NK-92 (cell line): ENCODE results near the gene HS6ST2.
"Not testable (repeated sequence)": the region's sequence is repeated elsewhere in the genome, so short reads cannot be mapped to it uniquely, and the experiment has no call there.

Source experiments
- DNase-seq: peaks from one replicate; lab custom pipeline; 2025; ENCODE audit not compliant: unreplicated experiment; lab: John Stamatoyannopoulos, UW

HS6ST2 gene

DNA sequence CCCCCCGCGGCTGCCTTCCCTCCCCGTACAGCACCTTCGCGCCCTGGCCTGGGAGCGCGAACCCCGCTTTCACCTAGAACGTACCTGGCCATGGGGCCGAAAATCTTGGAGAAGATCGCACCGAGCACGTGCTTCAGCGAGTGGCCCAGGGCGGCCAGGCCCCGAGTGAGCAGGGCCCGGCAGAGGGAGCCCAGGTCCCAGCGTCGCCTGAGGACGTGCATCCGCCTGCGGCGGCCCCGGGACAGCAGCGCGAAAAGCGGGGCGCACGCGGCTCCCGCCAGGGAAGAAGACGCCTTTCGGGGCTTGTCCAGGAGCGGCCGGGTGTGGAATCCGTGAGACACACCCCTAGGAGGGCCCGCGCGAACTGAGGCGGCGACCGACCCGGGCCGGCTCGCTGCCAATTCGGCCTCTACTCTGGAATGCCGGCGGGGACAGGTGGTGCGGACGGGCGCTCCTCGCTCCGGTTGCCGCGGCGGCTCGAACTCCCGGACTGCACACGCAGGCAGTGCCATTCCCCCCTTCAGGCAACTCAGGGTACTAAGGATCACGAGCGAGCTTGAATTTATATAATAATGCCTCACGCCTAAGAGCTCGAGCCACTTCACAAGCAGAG is at the start of gene HS6ST2:
TSS of gene HS6ST2 (minus strand) at position 539 of the 613 bp plus-strand sequence.
- no peak for DNase-seq

DNA sequence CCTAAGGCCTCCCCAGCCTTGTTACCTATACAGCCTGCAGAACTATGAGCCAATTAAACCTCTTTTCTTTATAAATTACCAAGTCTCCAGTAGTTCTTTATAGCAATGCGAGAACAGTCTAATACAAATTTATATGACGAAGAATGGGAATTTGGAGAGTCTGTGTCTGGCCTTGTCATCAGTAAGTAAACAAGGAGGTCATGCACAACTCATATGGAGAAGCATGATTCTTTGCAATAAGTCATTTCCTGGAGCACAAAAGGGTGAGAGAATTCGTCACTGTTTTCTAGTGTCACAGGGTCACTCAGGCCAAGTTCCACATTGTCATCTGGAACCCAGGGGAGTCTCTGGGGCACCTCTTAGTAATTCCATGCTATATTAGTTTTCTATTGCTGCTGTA is 49.0 kb upstream of the HS6ST2 start:
- DNase-seq = no peak

DNA sequence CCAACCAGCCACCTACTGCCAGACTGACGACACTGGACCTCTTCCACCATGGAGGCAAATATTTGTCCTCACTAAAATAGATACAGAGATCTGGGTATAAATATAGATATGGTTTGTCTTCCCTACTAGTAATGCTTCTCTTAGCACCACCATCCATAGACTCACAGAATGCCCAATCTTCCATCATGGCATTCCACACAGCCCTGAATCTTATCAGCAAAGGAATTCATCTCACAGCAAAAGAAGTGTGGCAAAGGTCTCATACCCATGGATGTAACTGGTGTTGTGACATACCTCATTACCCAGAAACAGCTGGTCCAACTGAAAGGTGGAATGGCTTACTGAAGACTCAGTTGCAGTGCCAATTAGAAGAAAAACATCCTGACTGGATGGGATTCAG is 47.2 kb upstream of the HS6ST2 start:
- DNase-seq = no peak

DNA sequence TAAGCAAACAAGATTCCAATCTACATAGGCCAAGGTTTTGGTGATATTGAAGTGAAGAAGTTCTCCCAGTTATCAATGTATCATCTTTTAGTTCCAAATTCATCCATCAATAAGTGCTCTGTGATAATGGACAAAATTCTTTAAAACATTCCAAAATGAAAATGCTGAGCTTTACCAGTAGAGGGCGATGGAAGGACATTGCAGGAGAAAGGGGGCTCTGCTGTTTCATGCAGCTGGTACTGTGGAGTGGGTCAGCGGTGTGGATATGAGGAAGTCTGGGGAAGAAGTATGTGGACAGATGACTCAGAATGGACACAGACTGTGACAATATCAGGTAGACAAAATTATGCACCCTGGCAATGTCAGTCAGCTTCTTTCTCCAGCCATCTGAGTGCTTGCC is 46.6 kb upstream of the HS6ST2 start:
- no peak for DNase-seq

DNA sequence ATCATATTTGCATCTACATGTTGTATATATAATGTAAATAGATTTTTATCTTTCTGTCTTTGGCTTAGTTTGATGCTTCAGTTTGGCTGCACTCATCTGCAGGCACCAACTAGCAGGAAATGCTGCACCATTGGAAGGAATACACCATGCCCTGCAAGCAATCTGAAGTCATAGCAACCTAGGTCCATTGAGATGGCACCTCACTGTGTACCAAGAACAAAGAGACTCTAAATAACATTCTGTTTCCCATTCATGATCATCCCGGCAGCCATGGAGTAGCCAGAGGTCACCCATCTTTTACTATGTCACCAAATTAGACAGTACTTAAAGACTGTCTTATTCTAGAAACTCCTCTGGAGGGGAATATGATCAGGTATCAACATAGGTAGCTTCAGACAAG is 40.8 kb upstream of the HS6ST2 start:
- DNase-seq = no peak

DNA sequence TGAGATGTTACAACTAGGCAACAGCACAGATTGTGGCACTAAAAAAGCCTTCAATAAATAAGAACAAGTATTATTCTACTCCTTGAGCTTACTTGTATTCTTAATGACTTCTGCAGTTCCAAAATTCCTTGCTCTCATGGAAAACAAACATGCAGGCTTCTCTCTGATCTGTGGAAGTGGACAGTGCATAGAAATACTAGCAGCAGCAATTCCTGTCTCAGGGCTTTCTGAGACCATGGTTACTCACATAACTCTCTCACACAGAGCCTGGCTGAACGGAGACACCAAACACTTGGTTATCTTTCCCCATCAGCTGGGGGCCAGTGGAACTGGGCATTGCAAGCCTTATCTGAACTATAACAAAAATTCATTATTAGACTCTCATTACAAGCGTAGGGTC is 32.4 kb upstream of the HS6ST2 start:
- no peak for DNase-seq

DNA sequence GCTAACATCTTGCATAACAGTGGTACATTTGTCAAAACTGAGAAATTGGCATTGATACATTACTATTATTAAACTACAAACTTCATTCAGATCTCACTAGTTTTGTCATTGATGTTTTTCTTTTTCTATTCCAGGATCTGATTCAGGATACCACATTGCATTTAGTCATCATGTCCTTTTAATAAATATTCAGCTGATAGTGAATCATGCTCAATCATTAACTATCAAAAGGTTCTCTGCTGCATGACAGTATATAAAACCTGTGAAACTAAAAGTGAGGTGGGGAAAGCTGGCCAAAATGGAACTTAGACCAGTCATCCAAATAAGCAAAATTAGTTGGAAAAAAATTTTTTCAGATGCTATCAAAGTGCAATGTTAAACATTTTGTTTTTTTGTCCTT is 28.1 kb upstream of the HS6ST2 start:
- DNase-seq = no peak

DNA sequence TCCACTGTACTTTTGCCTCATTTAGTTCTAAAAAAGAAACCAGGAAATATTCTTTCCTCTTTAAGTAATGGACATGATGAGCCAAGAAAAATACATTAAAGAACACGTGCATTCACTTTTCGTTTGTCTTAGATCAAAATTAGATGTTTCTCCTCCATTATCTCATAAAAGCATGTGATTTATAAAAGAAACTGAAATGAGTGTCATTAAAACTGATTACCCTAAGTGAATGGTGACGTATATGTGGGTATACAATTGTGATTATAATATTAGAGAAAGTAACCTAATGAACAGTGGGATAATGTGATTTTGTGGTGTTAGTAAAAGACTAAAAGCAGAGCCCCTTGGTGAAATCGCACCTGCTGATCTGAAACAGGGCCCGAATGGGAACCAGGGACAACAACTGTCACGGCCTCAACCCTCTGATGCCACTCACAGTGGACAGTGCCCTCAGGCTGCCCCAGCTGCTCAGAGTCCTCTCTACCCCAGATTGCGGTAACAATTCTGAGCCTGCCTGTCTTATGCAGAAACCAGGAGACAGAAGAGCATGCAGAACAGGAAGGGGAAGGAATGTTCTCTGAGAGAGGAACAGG is 25.7 kb upstream of the HS6ST2 start:
- no peak for DNase-seq

DNA sequence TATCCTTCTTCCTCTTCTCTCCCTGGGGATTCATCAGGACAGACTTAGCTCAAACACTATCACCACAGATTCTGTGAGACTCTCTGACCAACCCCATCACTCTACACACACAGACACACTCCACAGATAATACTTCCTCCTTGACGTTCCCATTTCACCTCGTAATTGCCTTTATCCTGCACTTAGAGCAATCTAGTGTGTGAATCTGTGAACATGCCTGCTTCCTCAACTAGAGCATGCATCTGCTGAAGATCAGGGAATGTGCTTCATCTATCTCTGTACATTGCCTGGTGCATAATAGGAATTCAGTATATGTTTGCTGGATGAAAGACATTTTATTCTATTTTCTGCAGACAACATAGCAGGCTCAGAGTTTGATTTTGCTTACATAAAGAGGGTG is 25.1 kb upstream of the HS6ST2 start:
- DNase-seq = no peak

DNA sequence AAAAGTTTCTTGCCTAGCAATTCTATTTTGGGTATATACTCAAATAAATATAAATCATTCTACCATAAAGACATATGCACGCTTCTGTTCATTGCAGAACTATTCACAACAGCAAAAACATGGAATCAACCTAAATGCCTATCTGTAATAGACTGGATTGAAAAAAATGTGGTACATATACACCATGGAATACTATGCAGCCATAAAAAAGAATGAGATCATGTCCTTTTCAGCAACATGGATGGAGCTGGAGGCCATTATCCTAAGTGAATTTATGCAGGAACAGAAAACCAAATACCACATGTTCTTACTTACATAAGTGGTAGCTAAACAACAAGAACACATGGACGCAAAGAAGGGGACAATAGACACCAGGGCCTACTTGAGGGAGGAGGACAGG is 21.6 kb upstream of the HS6ST2 start:
- DNase-seq = not testable (repeated sequence)

DNA sequence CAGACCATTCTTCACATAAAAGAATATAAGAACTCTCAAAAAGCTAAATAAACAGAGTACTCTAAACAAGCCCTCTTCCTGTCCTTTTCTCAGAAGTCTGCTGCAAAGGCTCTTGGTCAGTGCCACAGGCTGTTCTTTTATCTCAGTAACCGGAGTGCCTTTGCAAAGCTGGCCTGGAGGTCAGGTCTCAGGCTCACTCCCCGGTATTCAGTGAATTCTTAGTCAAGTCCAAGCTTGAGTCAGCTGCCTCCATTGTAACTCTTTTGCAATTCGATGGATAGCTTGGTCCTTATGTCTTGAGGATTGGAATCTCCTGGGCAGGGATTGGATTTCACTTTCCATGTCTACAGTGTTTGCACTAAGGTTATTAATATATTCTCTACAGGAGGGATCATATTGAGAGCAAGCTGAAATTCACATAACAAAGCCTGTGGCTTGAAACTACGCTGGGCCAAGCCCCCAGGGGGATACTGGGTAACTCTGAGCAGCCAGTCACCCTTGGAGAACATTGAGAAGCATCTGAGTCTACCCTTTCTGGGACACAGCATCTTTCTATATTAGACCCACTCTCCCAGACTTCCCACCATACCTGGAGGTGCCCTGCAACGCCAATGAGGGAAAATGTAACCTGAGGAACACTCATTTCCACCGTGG is 10.0 kb upstream of the HS6ST2 start:
- no peak for DNase-seq

DNA sequence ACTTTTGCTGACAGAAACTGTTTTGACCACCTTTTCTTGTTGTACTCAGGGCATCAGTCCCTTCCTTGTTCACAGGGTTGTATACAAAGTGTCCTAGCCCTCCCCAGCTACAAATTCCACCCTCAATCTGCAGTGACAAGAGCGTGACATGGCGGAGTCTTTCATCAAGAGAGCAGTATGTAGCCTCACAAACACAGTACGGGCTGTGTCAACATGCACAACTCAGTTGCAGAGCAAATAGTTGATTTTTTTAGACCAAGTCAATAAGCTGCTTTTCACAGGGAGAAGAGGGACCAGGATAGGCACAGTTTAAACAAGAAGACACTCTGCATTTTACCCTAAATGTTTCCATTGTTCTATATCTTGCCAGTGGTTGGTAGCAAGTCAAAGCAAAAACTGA is 8.6 kb upstream of the HS6ST2 start:
- no peak for DNase-seq

DNA sequence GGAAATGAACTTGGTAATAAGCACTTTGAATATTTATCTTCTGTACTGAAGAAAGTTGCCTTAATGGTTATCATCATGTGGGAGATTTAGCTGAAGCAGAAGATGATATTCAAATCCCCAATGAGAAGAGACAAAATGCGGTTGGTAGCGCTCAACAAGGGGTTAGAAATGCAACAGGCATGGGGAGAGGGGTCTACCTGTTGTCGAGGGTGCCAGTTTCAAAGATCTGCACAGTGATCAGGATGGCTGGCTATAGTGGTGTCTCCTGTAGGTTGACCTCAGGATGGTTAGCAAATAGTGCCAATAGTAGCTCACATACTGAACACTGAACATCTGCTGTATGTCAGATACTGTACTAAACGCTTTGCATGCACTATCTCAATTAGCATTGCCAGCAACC is 7.0 kb upstream of the HS6ST2 start:
- no peak for DNase-seq

DNA sequence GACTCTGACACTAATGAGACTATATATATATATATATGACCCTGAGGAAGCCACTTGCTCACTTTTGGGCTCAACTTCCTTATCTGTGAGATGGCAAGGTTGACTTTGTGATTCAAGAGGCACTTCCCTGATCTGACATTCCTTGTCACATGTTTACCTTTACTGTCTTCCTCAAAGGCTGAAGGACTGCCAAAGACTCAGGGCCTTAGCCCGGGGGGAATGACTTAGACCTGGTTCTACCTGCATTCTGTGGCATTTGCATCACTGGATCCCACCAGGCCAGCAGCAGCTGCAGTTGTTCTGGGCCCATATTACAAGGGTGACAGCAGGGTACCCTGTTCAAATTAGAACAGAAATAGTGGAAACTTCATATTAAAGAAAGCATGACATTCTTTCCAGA is 3.1 kb upstream of the HS6ST2 start:
- DNase-seq = no peak

DNA sequence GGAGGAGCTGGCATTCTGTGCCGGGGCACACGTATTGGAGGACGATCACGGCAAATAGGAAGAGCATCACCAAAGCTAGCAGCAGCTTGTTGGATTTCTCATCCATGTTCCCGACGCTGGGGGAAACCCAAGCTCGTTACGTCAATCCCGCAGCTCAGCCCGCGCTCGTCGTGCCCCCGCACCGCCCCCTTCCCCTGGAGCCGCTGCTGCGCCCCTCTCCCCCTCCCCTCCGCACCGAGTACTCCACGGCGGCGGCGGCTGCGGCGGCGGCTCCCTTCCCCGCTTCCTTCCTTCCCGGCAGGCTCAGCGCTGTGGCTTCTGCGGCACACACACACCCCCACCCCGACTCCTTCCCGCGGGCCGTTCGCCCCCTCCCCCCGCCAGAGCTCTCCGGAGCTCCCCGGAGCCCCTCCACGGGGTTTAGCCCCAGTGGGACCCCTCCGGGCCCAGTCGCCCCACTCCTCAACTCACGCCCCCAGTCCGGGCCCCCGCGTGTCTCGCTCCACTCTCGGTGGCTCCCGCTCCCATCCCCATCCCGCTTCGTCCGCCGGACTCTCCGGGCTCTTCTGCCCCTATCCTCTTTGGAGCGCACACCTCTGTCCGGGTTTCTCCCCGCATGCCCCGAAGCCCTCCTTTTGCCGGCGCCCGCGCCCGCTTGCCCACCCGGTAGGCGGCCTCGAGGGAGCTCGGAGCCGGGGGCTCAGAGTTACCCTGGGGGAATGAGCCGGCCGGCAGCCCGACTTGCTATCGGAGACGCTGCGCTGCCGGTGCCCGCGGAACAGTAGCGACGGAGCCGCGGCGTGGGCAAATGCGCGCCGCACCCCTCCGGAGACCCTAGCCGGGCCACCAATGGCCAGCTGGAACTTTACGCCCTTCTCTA is 978 bp downstream of the HS6ST2 start:
- no peak for DNase-seq

DNA sequence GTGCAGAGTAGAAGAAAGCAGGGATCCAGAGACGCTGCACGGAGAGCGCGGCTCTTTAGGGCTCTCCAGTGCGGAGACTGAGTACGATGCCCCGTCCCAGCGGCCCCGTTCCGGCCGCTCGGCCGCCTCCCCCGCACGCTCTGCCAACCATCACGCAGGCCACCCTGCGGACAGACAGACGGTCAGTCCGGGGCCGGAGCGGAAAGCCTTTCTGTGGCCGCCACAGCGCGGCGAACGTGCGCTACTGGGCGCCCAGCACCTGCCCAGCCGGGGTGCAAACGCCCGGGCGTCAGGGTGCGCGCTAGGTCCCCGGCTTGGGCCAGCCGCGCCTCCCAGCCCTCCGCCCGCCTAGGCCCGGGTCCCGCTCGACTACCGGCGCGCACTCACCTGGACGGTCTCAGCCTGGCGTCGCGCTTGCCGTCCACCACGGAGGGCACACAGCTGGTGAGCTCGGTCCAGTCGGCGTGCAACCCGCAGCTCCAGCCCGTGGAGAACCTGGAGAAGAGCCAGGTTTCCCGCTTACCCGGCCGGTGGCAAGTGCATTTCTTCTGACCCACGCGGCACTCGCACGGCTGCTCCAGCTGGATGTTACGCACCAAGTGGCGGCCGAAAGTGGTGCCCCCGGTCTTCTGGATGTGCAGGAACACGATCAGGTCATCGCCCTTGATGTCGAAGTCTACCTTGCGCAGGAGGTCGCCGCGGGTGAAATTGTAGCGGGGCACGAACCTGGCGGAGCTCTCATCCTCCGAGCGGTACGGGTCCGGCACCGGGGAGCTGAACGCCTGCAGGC is 1.8 kb downstream of the HS6ST2 start:
- no peak for DNase-seq

DNA sequence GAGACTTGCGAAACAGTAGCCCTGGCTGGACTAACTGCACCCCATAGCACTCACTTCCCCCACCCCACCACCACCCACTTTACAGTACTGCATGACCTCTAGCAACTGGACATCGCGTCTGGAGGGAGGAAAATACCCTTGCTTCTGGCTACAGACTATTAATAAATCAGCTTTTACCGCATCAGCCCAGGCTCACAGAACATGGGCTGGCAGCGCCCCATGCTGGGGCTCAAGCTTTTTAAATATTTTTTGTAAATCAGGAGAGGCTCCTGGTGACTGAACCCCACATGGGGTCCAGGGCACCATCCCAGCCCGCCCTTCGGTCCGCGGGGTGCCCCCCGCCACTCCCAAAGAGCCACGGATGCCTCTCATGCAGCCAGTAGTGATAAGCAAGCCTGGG is 2.7 kb downstream of the HS6ST2 start:
- no peak for DNase-seq

DNA sequence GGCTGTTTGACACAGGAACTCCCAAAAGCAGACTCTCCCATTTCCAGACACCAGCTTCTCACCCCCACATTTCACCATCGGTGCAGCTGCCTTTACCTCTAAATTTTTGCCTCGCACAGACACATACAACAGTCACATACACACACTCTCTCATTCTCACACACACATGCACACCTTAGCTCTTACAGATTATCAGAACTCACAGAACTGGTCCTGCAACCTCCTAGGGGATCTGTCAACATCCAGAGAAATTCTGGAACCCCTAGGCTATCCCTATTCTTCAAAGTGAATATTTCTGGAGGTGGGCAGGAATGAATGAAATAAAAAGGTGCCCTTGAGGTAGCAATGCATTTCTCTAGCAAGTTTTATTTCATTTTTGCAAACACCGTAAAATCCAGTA is 4.1 kb downstream of the HS6ST2 start:
- no peak for DNase-seq

DNA sequence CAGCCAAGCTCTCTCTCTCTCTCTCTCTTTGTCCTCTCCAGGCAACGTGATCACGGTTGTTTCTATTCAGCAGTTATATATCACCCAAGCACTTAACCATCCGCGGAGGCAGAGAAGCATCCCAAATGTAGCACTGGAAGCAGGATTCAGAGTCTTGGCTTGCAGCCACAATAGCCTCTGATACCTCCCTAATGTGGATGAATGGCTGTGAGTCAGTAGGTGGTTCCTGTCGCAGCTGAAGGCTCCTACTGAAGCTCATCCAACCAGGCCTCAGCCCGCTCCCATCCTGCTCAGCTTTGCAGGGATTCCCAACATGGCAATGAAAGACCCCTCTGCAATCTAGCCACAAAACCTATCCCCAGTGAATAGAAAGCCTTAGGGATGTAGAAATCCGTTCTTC is 5.1 kb downstream of the HS6ST2 start:
- no peak for DNase-seq

DNA sequence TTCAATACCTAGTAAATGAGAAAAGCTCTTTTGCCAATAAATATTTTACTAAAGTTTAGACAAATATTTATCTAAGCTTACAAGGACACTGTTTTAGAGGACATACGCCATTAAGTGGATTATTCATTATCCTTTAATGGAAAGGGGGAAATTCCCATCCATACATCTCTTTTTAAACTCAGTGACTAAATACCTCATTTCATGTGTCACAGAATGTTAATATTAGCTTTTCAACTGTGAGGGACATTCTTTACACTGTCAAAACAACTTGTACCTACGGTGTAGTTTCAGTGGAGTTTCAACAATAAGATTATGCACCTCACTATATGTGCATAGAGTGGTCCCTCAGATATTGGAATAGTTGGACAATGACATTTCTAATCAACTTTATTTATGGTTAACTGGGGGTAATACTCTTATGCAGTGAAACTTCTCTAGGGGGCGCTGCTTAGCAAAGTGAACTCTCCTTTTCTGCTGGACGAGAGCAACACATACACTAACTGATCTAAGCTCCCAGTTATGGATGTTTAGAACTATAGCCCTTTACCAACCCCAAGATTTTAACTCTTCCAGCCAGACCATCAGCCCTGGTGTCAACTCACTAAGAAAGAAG is 9.7 kb downstream of the HS6ST2 start:
- DNase-seq = no peak
